Endothelial cell of umbilical vein (primary cell): ENCODE data around the gene EYS. TPM values are rescaled to one million over a fixed set of nuclear protein-coding genes. Genes with fewer than 3 reads are reported as not detected.

ENCODE experiments used
- BruUV-seq: library from RNA; stranded (reverse); fragments of 400-500 nt; replicated peaks from 2 replicates; lab custom pipeline; 2021; lab: Mats Ljungman, UMichigan
- CTCF ChIA-PET: fragments of 300-600, 350-600 bp; sonication (Branson Sonifier 250); formaldehyde crosslinking; loops from one replicate; lab custom pipeline; 2021; ENCODE audit warnings: antibody characterized with exemption, inconsistent platforms; lab: Charles Lee
- POLR2A ChIA-PET: fragments of 300-600, 350-600 bp; sonication (Branson Sonifier 250); formaldehyde crosslinking; loops from one replicate; lab custom pipeline; 2021; ENCODE audit warnings: antibody characterized with exemption, inconsistent platforms; lab: Charles Lee
- DNase-seq: peaks from one replicate; pipeline ENCODE4 v3.0.0-alpha.2; 2011; ENCODE audit warnings: low read depth, low spot score
- FAIRE-seq: peaks from 2 replicates; lab custom pipeline; 2011; peaks lifted over from hg19 to GRCh38; lab: Jason Lieb, UNC
- H2AFZ ChIP-seq: 2 replicates; pipeline ENCODE4 v1.6.0; 2012; ENCODE audit warnings: low read depth, low read length, control low read depth, inconsistent platforms
- H3K27ac ChIP-seq: 2 replicates; pipeline ENCODE4 v1.5.1; 2011; ENCODE audit warnings: low read depth, mild to moderate bottlenecking, control low read depth, low read length, moderate library complexity; ENCODE audit not compliant: insufficient read depth
- H3K27me3 ChIP-seq, 2 experiments: 2 replicates each; pipeline versions ENCODE4 v1.6.0 to v1.6.1; 2011; ENCODE audit warnings: low read length in 2 of 2, mixed read lengths in 1 of 2; ENCODE audit not compliant: control insufficient read depth in 2 of 2, insufficient read depth in 2 of 2
- H3K36me3 ChIP-seq, 2 experiments: 2 replicates in 1 of 2; 3 replicates in 1 of 2; pipeline ENCODE4 v1.5.1; 2011; ENCODE audit warnings: low read length in 2 of 2, mild to moderate bottlenecking in 1 of 2, moderate library complexity in 1 of 2; ENCODE audit not compliant: control insufficient read depth in 2 of 2, insufficient read depth in 2 of 2; ENCODE audit errors: extremely low read depth in 1 of 2
- H3K4me1 ChIP-seq: 3 replicates; pipeline ENCODE4 v1.5.1; 2011; ENCODE audit warnings: mild to moderate bottlenecking, low read length; ENCODE audit not compliant: control insufficient read depth, insufficient read depth; ENCODE audit errors: extremely low read depth
- H3K4me2 ChIP-seq: 2 replicates; pipeline ENCODE4 v1.6.1; 2011; ENCODE audit warnings: low read length, control low read depth, mixed read lengths; ENCODE audit not compliant: insufficient read depth
- H3K4me3 ChIP-seq, 3 experiments: fragments of 200-600 bp in 1 of 3; sonication (generic), shearing (Covaris generic) in 1 of 3; replicated peaks in 1 of 3; 2 replicates each; pipeline ENCODE4 v1.5.1; 2011 to 2016; ENCODE audit warnings: control low read depth in 3 of 3, low read length in 3 of 3, mild to moderate bottlenecking in 2 of 3, inconsistent platforms in 1 of 3, low read depth in 1 of 3, moderate library complexity in 1 of 3; ENCODE audit not compliant: insufficient read depth in 1 of 3
- H3K79me2 ChIP-seq: 2 replicates; pipeline ENCODE4 v1.6.0; 2012; ENCODE audit warnings: low read length, inconsistent platforms; ENCODE audit not compliant: control insufficient read depth, insufficient read depth
- H3K9ac ChIP-seq: replicated peaks from 2 replicates; pipeline ENCODE3; 2011; ENCODE audit warnings: low read length, control low read depth; ENCODE audit not compliant: insufficient read depth; ENCODE audit errors: extremely low read depth
- H3K9me1 ChIP-seq: replicated peaks from 3 replicates; pipeline ENCODE4 v1.6.0; 2011; ENCODE audit warnings: mild to moderate bottlenecking, low read length; ENCODE audit not compliant: control insufficient read depth, insufficient read depth; ENCODE audit errors: extremely low read depth
- H3K9me3 ChIP-seq: replicated peaks from 2 replicates; pipeline ENCODE4 v1.5.1; 2012; ENCODE audit warnings: low read length, inconsistent platforms; ENCODE audit not compliant: control insufficient read depth, insufficient read depth
- H4K20me1 ChIP-seq: replicated peaks from 2 replicates; pipeline ENCODE3; 2011; ENCODE audit warnings: mild to moderate bottlenecking, low read length; ENCODE audit not compliant: control insufficient read depth, insufficient read depth; ENCODE audit errors: extremely low read depth
- EZH2 ChIP-seq: IDR thresholded peaks from 2 replicates; pipeline ENCODE4 v1.6.1; 2012; ENCODE audit warnings: borderline replicate concordance, low read depth, mild to moderate bottlenecking, moderate library complexity, low read length, inconsistent platforms; ENCODE audit not compliant: severe bottlenecking
- FOS ChIP-seq: IDR thresholded peaks from 2 replicates; pipeline ENCODE4 v1.6.1; 2011; ENCODE audit warnings: mild to moderate bottlenecking, low read length, moderate library complexity, borderline replicate concordance; ENCODE audit not compliant: insufficient read depth
- GATA2 ChIP-seq: IDR thresholded peaks from 2 replicates; pipeline ENCODE4 v1.7.0; 2011; ENCODE audit warnings: low read depth, mild to moderate bottlenecking, moderate library complexity, mixed read lengths, low read length; ENCODE audit not compliant: insufficient read length, insufficient read depth
- JUN ChIP-seq: IDR thresholded peaks from 2 replicates; pipeline ENCODE4 v1.6.1; 2011; ENCODE audit warnings: borderline replicate concordance, low read depth; ENCODE audit not compliant: insufficient read length, insufficient read depth
- MYC ChIP-seq: IDR thresholded peaks from one replicate; pipeline ENCODE4 v1.6.1; 2011; ENCODE audit warnings: mild to moderate bottlenecking, low read depth, low read length
- POLR2A ChIP-seq: IDR thresholded peaks from 2 replicates; pipeline ENCODE4 v1.6.1; 2012; ENCODE audit warnings: low read depth, mild to moderate bottlenecking, control low read depth, low read length
- POLR2AphosphoS5 ChIP-seq: IDR thresholded peaks from 2 replicates; pipeline ENCODE4 v1.6.1; 2012; ENCODE audit warnings: low read depth, mild to moderate bottlenecking, control low read depth, low read length, moderate library complexity; ENCODE audit not compliant: insufficient read depth
- dilution Hi-C: fragments of 300-500 bp; cut with MboI; formaldehyde crosslinking; loops from one replicate; pipeline ENCODE4 v1.15.0; 2019; ENCODE audit warnings: low sequenced_read_pairs; ENCODE audit not compliant: extremely low pct_ligation_motif_present
- intact Hi-C: fragments of 100-400 bp; cut with micrococcal nuclease; formaldehyde crosslinking; loops from one replicate; pipeline ENCODE4 v1.10.0; 2022
- polyA plus RNA-seq, 4 experiments: library from polyadenylated mRNA; depleted of rRNA in 3 of 4; stranded (reverse) in 3 of 4; unstranded in 1 of 4; fragments of >200 nt; gene quantifications; 2 replicates each; pipeline versions ENCODE4 v1.2.1 to v1.2.3, GENCODE V29; 2011 to 2012; ENCODE audit warnings: missing spikeins in 1 of 4
- total RNA-seq: library from RNA; stranded (reverse); gene quantifications from 2 replicates; pipeline ENCODE4 v1.2.3, GENCODE V29; 2021
- TF ChIP-seq, protein P1 (sequence below): IDR thresholded peaks from 2 replicates; pipeline ENCODE4 v1.6.1; 2011; ENCODE audit not compliant: insufficient read depth, insufficient read length
- TF ChIP-seq, protein P2 (sequence below), 2 donors: IDR thresholded peaks; 1 replicate in 1 of 2; 2 replicates in 1 of 2; pipeline ENCODE4 v1.5.1; 2011; ENCODE audit warnings: low read length in 2 of 2, mild to moderate bottlenecking in 2 of 2, moderate library complexity in 2 of 2, control low read depth in 1 of 2, inconsistent platforms in 1 of 2, low read depth in 1 of 2; ENCODE audit not compliant: insufficient read depth in 1 of 2; ENCODE audit errors: extremely low read depth in 1 of 2

EYS gene
- total and polyA plus RNA-seq, 2 donors (not counting 3 experiments of a cell fraction or from before 2014, with no cell fraction given), result 0.01 to 0.27 TPM

DNA sequence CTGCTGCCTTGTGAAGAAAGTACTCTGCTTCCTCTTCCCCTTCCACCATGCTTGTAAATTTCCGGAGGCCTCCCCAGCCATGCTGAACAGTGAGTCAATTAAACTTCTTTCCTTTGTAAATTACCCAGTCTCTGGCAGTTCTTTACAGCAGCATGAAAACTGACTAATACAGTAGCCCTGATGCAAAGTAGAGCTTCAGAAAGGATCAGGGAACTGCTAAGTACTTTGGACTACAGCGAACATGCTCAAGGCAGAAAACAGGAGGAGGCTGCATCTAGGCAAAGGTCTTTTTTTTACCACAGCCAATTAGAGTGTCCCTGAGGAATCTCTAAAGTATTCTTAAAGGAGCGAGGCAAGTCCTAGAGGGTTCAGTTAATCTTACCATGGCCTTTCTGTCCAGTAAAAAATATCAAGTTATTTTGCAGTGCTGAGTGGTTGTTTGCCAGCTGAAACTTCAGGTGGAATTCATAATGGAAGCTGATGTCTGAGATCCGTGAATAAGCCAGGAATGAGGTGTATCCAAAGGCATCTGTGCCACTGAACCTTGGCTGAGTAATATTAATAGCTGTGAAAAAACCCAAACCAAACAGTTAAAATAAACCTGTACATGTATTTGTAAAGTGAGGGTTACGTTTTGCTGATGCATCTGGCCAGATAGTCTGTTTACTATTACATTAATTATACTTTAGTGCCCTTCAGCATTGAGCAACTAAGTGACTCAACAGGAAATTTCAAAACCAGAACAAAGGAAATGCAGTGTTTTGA, 1901.0 kb downstream of the EYS start:
- Histone ChIP-seq H3K9me1 (no peaks in the 10 kb centered on the region), H3K27me3 (no peaks in the 10 kb centered on the region), H3K4me1 (peaks cover 44% of the 10 kb centered on the region), H4K20me1 (no peaks in the 10 kb centered on the region), H2AFZ (peak overlapping the region; percentile 83), H3K36me3 (no peaks in the 10 kb centered on the region), H3K4me2 (peak overlapping the region; percentile 99), H3K27ac (peak overlapping the region; percentile 88), H3K9me3 (no peaks in the 10 kb centered on the region), H3K79me2 (no peaks in the 10 kb centered on the region), H3K4me3 (peak overlapping the region in 2 of 3 experiments; percentile 4 to 41), H3K9ac (peak overlapping the region; percentile 79)
- CTCF ChIA-PET, result interaction anchor here (1.5 to 7.8 kb wide), 4 partner anchors 9 to 455 kb away, joined by 6 to 183 read pairs (median 17); no protein-coding TSS in a partner anchor
- TF ChIP-seq JUN (peak; percentile 59), FOS (peak; percentile 79), POLR2AphosphoS5 (peak; percentile 22), GATA2 (no peak)
- TF ChIP-seq, protein P1, sequence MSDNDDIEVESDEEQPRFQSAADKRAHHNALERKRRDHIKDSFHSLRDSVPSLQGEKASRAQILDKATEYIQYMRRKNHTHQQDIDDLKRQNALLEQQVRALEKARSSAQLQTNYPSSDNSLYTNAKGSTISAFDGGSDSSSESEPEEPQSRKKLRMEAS, result no peak
- POLR2A ChIA-PET, result interaction anchor here (1.3 kb wide), 1 partner anchor 454 kb away, joined by 3 read pairs; no protein-coding TSS in a partner anchor
- dilution Hi-C loops, result no loop called here
- peak; percentile 84 for DNase-seq
- peak; percentile 84 for FAIRE-seq
- BruUV-seq, result TSS peak; percentile 78
- intact Hi-C loops, result loop anchor here (2.0 kb wide), 2 partner anchors 99 to 169 kb away; no protein-coding TSS in a partner anchor

DNA sequence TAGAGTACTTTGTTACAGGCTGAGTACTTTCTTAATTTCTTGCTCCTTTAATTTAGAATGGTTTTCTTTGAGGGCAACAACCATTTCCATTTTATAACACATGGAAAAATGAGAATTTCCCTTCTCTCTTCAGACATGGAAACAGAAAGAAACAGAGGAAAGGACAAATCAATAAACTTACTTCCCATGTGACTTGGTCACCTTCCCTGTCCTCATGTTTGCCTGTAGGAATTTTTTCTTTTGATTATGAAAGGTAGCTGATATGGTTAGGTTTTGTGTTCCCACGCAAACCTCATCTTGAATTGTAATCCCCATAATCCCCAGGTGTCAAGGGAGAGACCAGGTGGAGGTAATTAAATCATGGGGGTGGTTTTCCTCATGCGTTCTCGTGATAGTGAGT, 1901.7 kb downstream of the EYS start:
- intact Hi-C loops, result no loop called here
- no TSS peak for BruUV-seq
- Histone ChIP-seq H3K4me3 (no peak overlapping the region), H3K4me1 (peaks cover 44% of the 10 kb centered on the region), H3K9ac (peak overlapping the region; percentile 79), H3K9me3 (no peaks in the 10 kb centered on the region), H3K9me1 (no peaks in the 10 kb centered on the region), H3K27me3 (no peaks in the 10 kb centered on the region), H3K79me2 (no peaks in the 10 kb centered on the region), H3K36me3 (no peaks in the 10 kb centered on the region), H3K27ac (peak overlapping the region; percentile 88), H2AFZ (peak overlapping the region; percentile 83), H4K20me1 (no peaks in the 10 kb centered on the region), H3K4me2 (peak overlapping the region; percentile 99)
- no peak for DNase-seq
- dilution Hi-C loops, result no loop called here
- no peak for FAIRE-seq
- ChIA-PET CTCF (interaction anchor here (2.5 to 7.8 kb wide), 3 partner anchors 12 to 455 kb away, joined by 12 to 183 read pairs (median 22); no protein-coding TSS in a partner anchor), POLR2A (no interaction called here)
- TF ChIP-seq EZH2 (no peak), GATA2 (no peak), JUN (no peak), MYC (no peak), FOS (no peak), POLR2AphosphoS5 (no peak), POLR2A (no peak)
- TF ChIP-seq, protein P1, result no peak
- TF ChIP-seq, protein P2, sequence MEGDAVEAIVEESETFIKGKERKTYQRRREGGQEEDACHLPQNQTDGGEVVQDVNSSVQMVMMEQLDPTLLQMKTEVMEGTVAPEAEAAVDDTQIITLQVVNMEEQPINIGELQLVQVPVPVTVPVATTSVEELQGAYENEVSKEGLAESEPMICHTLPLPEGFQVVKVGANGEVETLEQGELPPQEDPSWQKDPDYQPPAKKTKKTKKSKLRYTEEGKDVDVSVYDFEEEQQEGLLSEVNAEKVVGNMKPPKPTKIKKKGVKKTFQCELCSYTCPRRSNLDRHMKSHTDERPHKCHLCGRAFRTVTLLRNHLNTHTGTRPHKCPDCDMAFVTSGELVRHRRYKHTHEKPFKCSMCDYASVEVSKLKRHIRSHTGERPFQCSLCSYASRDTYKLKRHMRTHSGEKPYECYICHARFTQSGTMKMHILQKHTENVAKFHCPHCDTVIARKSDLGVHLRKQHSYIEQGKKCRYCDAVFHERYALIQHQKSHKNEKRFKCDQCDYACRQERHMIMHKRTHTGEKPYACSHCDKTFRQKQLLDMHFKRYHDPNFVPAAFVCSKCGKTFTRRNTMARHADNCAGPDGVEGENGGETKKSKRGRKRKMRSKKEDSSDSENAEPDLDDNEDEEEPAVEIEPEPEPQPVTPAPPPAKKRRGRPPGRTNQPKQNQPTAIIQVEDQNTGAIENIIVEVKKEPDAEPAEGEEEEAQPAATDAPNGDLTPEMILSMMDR (IDR thresholded peaks at IDR 0.05; ENCODE audit: extremely low read depth in 1 of 2, insufficient read depth in 1 of 2, low read depth in 1 of 2, low read length in 2 of 2), result no peak
